Inferior parietal cortex (tissue), 1 donor: Measurements from ENCODE around the gene GHRHR.

Experiments
- DNase-seq: peaks from one replicate; pipeline ENCODE4 v3.0.0-alpha.2; 2016; ENCODE audit errors: extremely low spot score

GHRHR gene

GRCh38 chr7:31003721-31004120 lies 40.0 kb downstream of the GHRHR start:
- DNase-seq = no peak

GRCh38 chr7:31004393-31004792 lies 40.6 kb downstream of the GHRHR start:
- DNase-seq = no peak

- no peak for DNase-seq
Measured at GRCh38 chr7:31006857-31007256, 43.1 kb downstream of the GHRHR start.

- no peak for DNase-seq
Measured at GRCh38 chr7:31007634-31008033, 43.9 kb downstream of the GHRHR start.

GRCh38 chr7:31014826-31015225 lies 51.1 kb downstream of the GHRHR start:
- no peak for DNase-seq

GRCh38 chr7:31017032-31017675 lies 53.4 kb downstream of the GHRHR start:
- DNase-seq = no peak

GRCh38 chr7:31017721-31018120 lies 54.0 kb downstream of the GHRHR start:
- no peak for DNase-seq

- no peak for DNase-seq
Measured at GRCh38 chr7:31019509-31019908, 55.8 kb downstream of the GHRHR start.

GRCh38 chr7:31020161-31020560 lies 56.4 kb downstream of the GHRHR start:
- DNase-seq = no peak

GRCh38 chr7:31020652-31021051 lies 56.9 kb downstream of the GHRHR start:
- no peak for DNase-seq

GRCh38 chr7:31022117-31022516 lies 58.4 kb downstream of the GHRHR start:
- DNase-seq = no peak

- DNase-seq = no peak
Measured at GRCh38 chr7:31022726-31023125, 59.0 kb downstream of the GHRHR start.

GRCh38 chr7:31023877-31024276 lies 60.1 kb downstream of the GHRHR start:
- no peak for DNase-seq

GRCh38 chr7:31027161-31027965 lies 63.6 kb downstream of the GHRHR start:
- no peak for DNase-seq

- no peak for DNase-seq
Measured at GRCh38 chr7:31028006-31028405, 64.3 kb downstream of the GHRHR start.

GRCh38 chr7:31028417-31028992 lies 64.8 kb downstream of the GHRHR start:
- DNase-seq = no peak
